Measurements from ENCODE around the gene CNDP2.
"Not testable (repeated sequence)": the region's sequence is repeated elsewhere in the genome, so short reads cannot be mapped to it uniquely, and the experiment has no call there.

Gene CNDP2

GRCh38 chr18:74521068-74521725, 25.0 kb downstream of the CNDP2 start:
- no peak overlapping the region for H3K4me3 ChIP-seq (ENCODE audit: low read depth, low read length)
- no peak for DNase-seq (ENCODE audit: low read depth)
- TF ChIP-seq CTCF (IDR thresholded peaks at IDR 0.05; ENCODE audit: low read depth, low read length, missing control alignments) = no peak

- TF ChIP-seq CTCF (IDR thresholded peaks at IDR 0.05; ENCODE audit: low read depth, low read length, missing control alignments) = no peak
- no peak overlapping the region for H3K4me3 ChIP-seq (ENCODE audit: low read depth, low read length)
- no peak for DNase-seq (ENCODE audit: low read depth)
Measured at GRCh38 chr18:74522635-74523548, 26.7 kb downstream of the CNDP2 start.

- no peak for DNase-seq (ENCODE audit: low read depth)
- no peak for TF ChIP-seq CTCF (IDR thresholded peaks at IDR 0.05; ENCODE audit: low read depth, low read length, missing control alignments)
- H3K4me3 ChIP-seq (ENCODE audit: low read depth, low read length) = no peak overlapping the region
Measured at GRCh38 chr18:74524097-74524496, 27.9 kb downstream of the CNDP2 start.

- not testable (repeated sequence) for DNase-seq (ENCODE audit: low read depth); H3K4me3 ChIP-seq (ENCODE audit: low read depth, low read length)
Measured at GRCh38 chr18:74524915-74525314, 28.8 kb downstream of the CNDP2 start.

- no peak for DNase-seq (ENCODE audit: low read depth)
- H3K4me3 ChIP-seq (ENCODE audit: low read depth, low read length) = no peak overlapping the region
- no peak for TF ChIP-seq CTCF (IDR thresholded peaks at IDR 0.05; ENCODE audit: low read depth, low read length, missing control alignments)
Measured at GRCh38 chr18:74525741-74526140, 29.6 kb downstream of the CNDP2 start.

- TF ChIP-seq CTCF (IDR thresholded peaks at IDR 0.05; ENCODE audit: low read depth, low read length, missing control alignments) = no peak
- no peak overlapping the region for H3K4me3 ChIP-seq (ENCODE audit: low read depth, low read length)
- no peak for DNase-seq (ENCODE audit: low read depth)
Measured at GRCh38 chr18:74526488-74526887, 30.3 kb downstream of the CNDP2 start.

GRCh38 chr18:74528478-74528877, 32.3 kb downstream of the CNDP2 start:
- TF ChIP-seq CTCF (IDR thresholded peaks at IDR 0.05; ENCODE audit: low read depth, low read length, missing control alignments) = no peak
- H3K4me3 ChIP-seq (ENCODE audit: low read depth, low read length) = no peak overlapping the region
- DNase-seq (ENCODE audit: low read depth) = peak; percentile 5

Data from GM12864 (cell line).